NB4 (cell line): ENCODE data around the gene LRRC74A.

Experiments used
- DNase-seq: peaks from one replicate; pipeline ENCODE4 v3.0.0; 2010; ENCODE audit warnings: low read depth
- H3K4me3 ChIP-seq: one replicate; pipeline ENCODE4 v1.5.1; 2011; ENCODE audit warnings: mild to moderate bottlenecking, low read depth, low read length, moderate library complexity
- CTCF ChIP-seq: IDR thresholded peaks from one replicate; pipeline ENCODE4 v1.5.1; 2012; ENCODE audit warnings: low read depth, low read length
- MYC ChIP-seq: IDR thresholded peaks from 2 replicates; pipeline ENCODE4 v1.6.1; 2011; ENCODE audit warnings: low read depth, low read length
- POLR2A ChIP-seq: IDR thresholded peaks from 2 replicates; pipeline ENCODE4 v1.6.1; 2011; ENCODE audit warnings: mild to moderate bottlenecking; ENCODE audit not compliant: insufficient read length; ENCODE audit errors: extremely low read depth
- TF ChIP-seq, protein P1 (sequence below): IDR thresholded peaks from 2 replicates; pipeline ENCODE4 v1.6.1; 2011; ENCODE audit warnings: low read depth, low read length

LRRC74A gene

DNA sequence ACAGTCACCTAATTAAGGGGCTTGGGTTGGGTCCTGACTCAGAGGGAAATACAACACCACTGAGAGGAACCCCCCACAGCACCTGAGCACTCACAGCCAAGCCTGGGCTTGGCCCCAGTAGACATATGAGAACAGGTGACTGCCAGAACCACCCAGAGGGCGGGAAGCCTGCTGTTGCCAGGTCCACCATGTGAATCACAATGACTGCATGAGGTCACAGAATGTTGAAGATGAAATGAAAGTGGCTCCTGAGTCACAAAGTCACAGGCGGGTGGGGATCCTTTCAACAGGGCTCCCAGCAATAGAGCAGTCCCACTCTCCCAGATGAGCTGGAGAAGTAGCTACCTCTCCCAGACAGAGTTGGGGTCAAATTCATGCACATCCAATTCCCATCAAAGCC is at the start of gene LRRC74A:
TSS of gene LRRC74A (plus strand) at position 287 of the 400 bp plus-strand sequence. CDS start 290 bp downstream, outside the sequence.
- no peak within 1 kb of the TSS for H3K4me3 ChIP-seq
- TF ChIP-seq CTCF, result no peak
- TF ChIP-seq, protein P1, sequence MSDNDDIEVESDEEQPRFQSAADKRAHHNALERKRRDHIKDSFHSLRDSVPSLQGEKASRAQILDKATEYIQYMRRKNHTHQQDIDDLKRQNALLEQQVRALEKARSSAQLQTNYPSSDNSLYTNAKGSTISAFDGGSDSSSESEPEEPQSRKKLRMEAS, result no peak
- TF ChIP-seq POLR2A, result no peak
- TF ChIP-seq MYC, result no peak
- no peak for DNase-seq

GRCh38 chr14:76776428-76777251 is 49.6 kb upstream of the LRRC74A start:
- no peak overlapping the region for H3K4me3 ChIP-seq
- peak; percentile 77 for DNase-seq
- TF ChIP-seq CTCF (peak; percentile 9), POLR2A (no peak), MYC (peak; percentile 45; the same call in 1 of the 2 replicates)
- TF ChIP-seq, protein P1, result peak; percentile 58; the same call in 1 of the 2 replicates

GRCh38 chr14:76777721-76778120 is 48.5 kb upstream of the LRRC74A start:
- no peak overlapping the region for H3K4me3 ChIP-seq
- TF ChIP-seq POLR2A (no peak), MYC (no peak), CTCF (no peak)
- TF ChIP-seq, protein P1, result no peak
- DNase-seq, result no peak

DNA sequence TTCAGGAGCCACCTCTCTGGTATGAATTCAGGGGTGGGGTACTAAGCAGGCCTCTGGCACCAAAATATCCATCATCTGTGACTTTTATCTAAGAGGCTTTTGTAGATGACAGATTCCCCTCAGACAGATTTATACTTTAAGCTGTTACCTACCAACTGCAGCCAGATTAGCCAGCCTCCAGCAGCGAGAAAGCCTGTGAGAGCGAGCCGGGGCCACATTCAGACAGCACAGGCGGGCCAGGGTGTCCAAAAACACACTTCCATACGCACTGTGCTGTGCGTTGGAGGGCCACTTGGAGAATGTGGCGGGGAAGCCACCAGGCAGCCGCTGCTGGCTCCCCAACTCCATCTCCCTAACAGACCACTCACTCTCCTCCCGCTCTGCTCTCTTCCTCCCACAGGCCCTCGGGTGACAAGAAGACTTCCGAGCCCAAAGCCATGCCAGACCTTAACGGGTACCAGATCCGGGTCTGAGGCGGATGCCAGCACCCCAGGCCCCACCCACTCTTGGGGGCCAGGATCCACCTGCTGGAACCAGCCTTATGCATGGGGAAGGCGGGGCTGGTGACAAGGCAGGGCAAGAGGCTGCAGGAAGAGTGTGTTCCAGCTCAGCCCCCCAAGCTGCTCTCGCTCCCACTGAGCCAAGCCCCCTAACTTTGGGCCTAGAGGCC is 47.5 kb upstream of the LRRC74A start:
- no peak overlapping the region for H3K4me3 ChIP-seq
- TF ChIP-seq POLR2A, result no peak
- no peak for TF ChIP-seq CTCF
- TF ChIP-seq, protein P1, result no peak
- TF ChIP-seq MYC, result no peak
- no peak for DNase-seq

DNA sequence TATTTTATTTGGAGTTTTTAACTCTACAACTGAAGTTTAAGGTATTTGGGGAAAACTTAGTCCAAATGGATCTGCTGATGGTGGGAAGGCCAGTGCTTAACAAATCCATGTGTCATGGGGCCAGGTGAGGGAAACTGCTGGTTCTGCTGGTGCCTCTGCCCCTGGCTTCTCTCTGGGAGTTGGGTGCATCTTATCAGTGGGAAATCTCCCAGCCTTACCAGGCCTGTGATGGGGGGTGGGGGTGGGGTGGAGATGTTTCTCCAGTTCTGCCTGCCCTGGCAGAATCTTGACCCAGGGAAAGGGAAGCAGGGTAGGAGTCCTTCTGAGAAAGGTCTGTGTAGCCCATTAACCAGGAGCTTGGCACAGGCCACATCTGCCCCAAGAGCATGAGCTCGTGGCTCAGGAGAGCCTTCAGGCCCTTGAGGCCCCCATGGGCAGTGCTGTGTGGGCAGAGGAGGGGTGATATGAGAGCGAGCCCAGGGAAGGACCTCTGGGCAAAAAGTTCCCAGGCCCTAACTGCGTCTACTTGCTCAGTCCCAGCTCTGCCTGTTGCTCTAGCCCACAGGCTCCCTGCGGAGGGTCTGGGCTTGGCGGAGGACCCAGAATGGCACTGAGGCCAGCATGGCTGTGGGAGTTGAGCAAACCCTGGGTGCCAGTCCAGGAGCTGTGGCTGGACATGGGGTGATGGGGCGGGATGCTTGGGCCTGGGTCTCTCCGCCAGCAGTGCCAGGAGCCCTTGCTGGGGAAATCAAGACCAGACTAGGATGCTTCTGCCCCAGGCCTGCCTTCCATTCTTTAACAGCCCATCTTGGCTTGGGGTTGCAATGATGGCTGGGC is 46.8 kb upstream of the LRRC74A start:
- no peak overlapping the region for H3K4me3 ChIP-seq
- no peak for DNase-seq
- TF ChIP-seq CTCF (no peak), POLR2A (no peak), MYC (no peak)
- TF ChIP-seq, protein P1, result no peak
